HepG2 (cell line): ENCODE data around the gene PLEKHH3. TPM values are rescaled to one million over a fixed set of nuclear protein-coding genes. Genes with fewer than 3 reads are reported as not detected.

ENCODE experiments used
- ARNT ChIP-seq: fragments of 450-650 bp; IDR thresholded peaks from 2 replicates; pipeline ENCODE4 v1.6.1; 2017
- CREM ChIP-seq, 2 experiments: sonication (generic) in 1 of 2; formaldehyde crosslinking in 1 of 2; IDR thresholded peaks; 2 replicates each; pipeline versions ENCODE4 v1.4.0 to v1.6.1; 2016 to 2020; ENCODE audit warnings: antibody characterized with exemption in 1 of 2, mild to moderate bottlenecking in 1 of 2, missing genetic modification reagents in 1 of 2
- GABPA ChIP-seq, 2 experiments: IDR thresholded peaks; 2 replicates each; pipeline ENCODE4 v1.6.1; 2011 to 2016; ENCODE audit warnings: low read depth in 2 of 2, low read length in 1 of 2, missing biosample characterization in 1 of 2, missing genetic modification characterization in 1 of 2
- GATAD1 ChIP-seq: IDR thresholded peaks from 2 replicates; pipeline ENCODE4 v1.6.1; 2016; ENCODE audit warnings: missing genetic modification reagents, missing compliant biosample characterization
- MAZ ChIP-seq, 2 experiments: sonication (generic) in 1 of 2; formaldehyde crosslinking in 1 of 2; IDR thresholded peaks; 2 replicates each; pipeline versions ENCODE4 v1.5.0 to v1.6.1; 2012 to 2020; ENCODE audit warnings: low read depth in 2 of 2, mild to moderate bottlenecking in 2 of 2, borderline replicate concordance in 1 of 2, improper control_type of control experiment in 1 of 2, low read length in 1 of 2, missing genetic modification reagents in 1 of 2, moderate library complexity in 1 of 2
- MEIS2 ChIP-seq: sonication (generic); formaldehyde crosslinking; IDR thresholded peaks from 2 replicates; pipeline ENCODE4 v1.9.0; 2021; ENCODE audit warnings: mild to moderate bottlenecking, missing genetic modification reagents
- MXD4 ChIP-seq: IDR thresholded peaks from 2 replicates; pipeline ENCODE4 v1.6.1; 2016; ENCODE audit warnings: mild to moderate bottlenecking, missing biosample characterization, missing genetic modification reagents
- PHF21A ChIP-seq: sonication (generic); formaldehyde crosslinking; IDR thresholded peaks from 2 replicates; pipeline ENCODE4 v1.5.0; 2020; ENCODE audit warnings: mild to moderate bottlenecking, missing genetic modification reagents
- ZNF12 ChIP-seq: sonication (generic); formaldehyde crosslinking; IDR thresholded peaks from 2 replicates; pipeline ENCODE4 v1.5.0; 2020; ENCODE audit warnings: missing genetic modification reagents
- ZNF337 ChIP-seq: sonication (generic); formaldehyde crosslinking; IDR thresholded peaks from 2 replicates; pipeline ENCODE4 v1.5.1; 2020; ENCODE audit warnings: missing genetic modification reagents, low read depth, mild to moderate bottlenecking, borderline replicate concordance
- ZNF510 ChIP-seq: sonication (generic); formaldehyde crosslinking; IDR thresholded peaks from 2 replicates; pipeline ENCODE4 v1.4.0; 2020; ENCODE audit warnings: low read depth, mild to moderate bottlenecking, missing genetic modification reagents
- ZNF672 ChIP-seq: sonication (generic); formaldehyde crosslinking; IDR thresholded peaks from 2 replicates; pipeline ENCODE4 v1.8.1; 2022; ENCODE audit warnings: missing genetic modification reagents
- ZNF713 ChIP-seq: sonication (generic); formaldehyde crosslinking; IDR thresholded peaks from 2 replicates; pipeline ENCODE4 v1.4.0; 2020; ENCODE audit warnings: mild to moderate bottlenecking, missing genetic modification reagents
- ZSCAN25 ChIP-seq: sonication (generic); formaldehyde crosslinking; IDR thresholded peaks from 2 replicates; pipeline ENCODE4 v1.8.0; 2022; ENCODE audit warnings: mild to moderate bottlenecking, missing genetic modification reagents
- polyA plus RNA-seq, 8 experiments: library from polyadenylated mRNA; depleted of rRNA in 3 of 8; stranded (reverse) in 7 of 8; unstranded in 1 of 8; fragments of >200 nt; fragmentation: Illumina TruSeq in 4 of 8; extraction: Trizol in 4 of 8; gene quantifications; 2 replicates each; pipeline versions ENCODE4 v1.2.1 to v1.2.3, GENCODE V29; 2011 to 2016; ENCODE audit warnings: low read depth in 4 of 8, missing spikeins in 1 of 8, mixed read lengths in 1 of 8; ENCODE audit not compliant: insufficient read depth in 1 of 8
- total RNA-seq, 5 experiments: library from RNA; depleted of rRNA; stranded (reverse); fragments of >200 nt; fragmentation: Illumina TruSeq; extraction: Trizol; gene quantifications; 2 replicates each; pipeline ENCODE4 v1.2.3, GENCODE V29; 2016; ENCODE audit warnings: low read depth in 1 of 5
- TF ChIP-seq, protein P1 (sequence below): sonication (generic); formaldehyde crosslinking; IDR thresholded peaks from 2 replicates; pipeline ENCODE4 v1.4.0; 2020; ENCODE audit warnings: missing genetic modification reagents
- TF ChIP-seq, protein P2 (sequence below): sonication (generic); formaldehyde crosslinking; IDR thresholded peaks from 2 replicates; pipeline ENCODE4 v1.4.0; 2020; ENCODE audit warnings: mild to moderate bottlenecking, missing genetic modification reagents
- TF ChIP-seq, protein P3 (sequence below): sonication (generic); formaldehyde crosslinking; IDR thresholded peaks from 2 replicates; pipeline ENCODE4 v1.4.0; 2020; ENCODE audit warnings: missing genetic modification reagents
- TF ChIP-seq, protein P4 (sequence below): sonication (generic); formaldehyde crosslinking; IDR thresholded peaks from 2 replicates; pipeline ENCODE4 v1.8.1; 2023; ENCODE audit warnings: mild to moderate bottlenecking, inconsistent platforms, moderate library complexity, missing genetic modification reagents, borderline replicate concordance
- TF ChIP-seq, protein P5 (sequence below): IDR thresholded peaks from 2 replicates; pipeline ENCODE4 v1.6.1; 2016; ENCODE audit warnings: missing compliant biosample characterization, missing genetic modification reagents, borderline replicate concordance

The PLEKHH3 gene
- total and polyA plus RNA-seq, 2 of the 13 experiments (the other 11 are each of a cell fraction or from before 2014, with no cell fraction given): 6.0 to 19.9 TPM

DNA sequence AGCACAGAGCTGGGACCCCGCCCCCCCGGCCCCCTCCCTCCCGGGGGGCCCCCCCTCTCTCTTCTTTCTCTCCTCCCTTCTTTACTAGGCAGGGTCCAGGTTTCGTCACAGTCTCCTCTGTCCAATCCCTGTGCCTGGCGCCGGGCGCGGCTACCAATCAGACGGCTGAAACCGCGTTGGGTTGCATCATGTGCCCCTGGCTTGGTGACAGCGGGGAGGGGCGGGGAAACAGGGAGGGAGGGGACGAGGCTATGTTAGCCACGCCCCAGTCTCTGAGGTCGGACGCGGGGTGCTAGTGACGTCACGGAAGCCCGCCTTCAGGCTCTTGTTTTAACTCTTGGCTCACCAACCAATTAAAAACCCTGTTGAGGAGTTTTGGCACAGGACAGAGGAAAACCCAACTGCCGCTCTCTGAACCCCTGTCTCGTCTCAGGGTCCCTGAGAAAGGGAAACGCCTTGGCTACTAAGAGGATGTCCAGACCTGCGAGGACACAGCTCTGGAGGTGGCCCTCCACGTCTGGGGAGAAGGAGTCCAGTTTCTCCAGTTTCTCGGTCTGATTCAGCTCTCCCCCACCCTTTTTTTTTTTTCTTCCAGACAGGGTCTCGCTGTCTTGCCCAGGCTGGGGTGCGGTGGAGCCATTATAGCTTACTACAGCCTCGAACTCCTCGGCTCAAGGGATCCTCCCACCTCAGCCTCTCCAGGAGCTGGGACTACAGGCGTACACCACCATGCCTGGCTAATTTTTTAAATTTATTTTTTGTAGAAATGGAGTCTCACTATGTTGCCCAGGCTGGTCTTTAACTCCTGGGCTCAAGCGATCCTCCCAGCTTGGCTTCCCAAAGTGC, 441 bp upstream of the PLEKHH3 start (continued):
- TF ChIP-seq ZSCAN25 (CRISPR knock-in tag): no peak
- 0 out of 2 replicates have a peak, but pooled peaks have one; percentile 4 for TF ChIP-seq MEIS2 (CRISPR knock-in tag)
- no peak for TF ChIP-seq ZNF713 (CRISPR knock-in tag)
- TF ChIP-seq ZNF337 (CRISPR knock-in tag): no peak
- TF ChIP-seq ZNF12 (CRISPR knock-in tag): no peak
- peak; percentile 88 for TF ChIP-seq MAZ (IDR thresholded peaks at IDR 0.05; ENCODE audit: borderline replicate concordance, low read depth, low read length)
- TF ChIP-seq MAZ (CRISPR knock-in tag; IDR thresholded peaks at IDR 0.05; ENCODE audit: low read depth): peak; percentile 86; the same call in 1 of the 2 replicates
- TF ChIP-seq, protein P1, sequence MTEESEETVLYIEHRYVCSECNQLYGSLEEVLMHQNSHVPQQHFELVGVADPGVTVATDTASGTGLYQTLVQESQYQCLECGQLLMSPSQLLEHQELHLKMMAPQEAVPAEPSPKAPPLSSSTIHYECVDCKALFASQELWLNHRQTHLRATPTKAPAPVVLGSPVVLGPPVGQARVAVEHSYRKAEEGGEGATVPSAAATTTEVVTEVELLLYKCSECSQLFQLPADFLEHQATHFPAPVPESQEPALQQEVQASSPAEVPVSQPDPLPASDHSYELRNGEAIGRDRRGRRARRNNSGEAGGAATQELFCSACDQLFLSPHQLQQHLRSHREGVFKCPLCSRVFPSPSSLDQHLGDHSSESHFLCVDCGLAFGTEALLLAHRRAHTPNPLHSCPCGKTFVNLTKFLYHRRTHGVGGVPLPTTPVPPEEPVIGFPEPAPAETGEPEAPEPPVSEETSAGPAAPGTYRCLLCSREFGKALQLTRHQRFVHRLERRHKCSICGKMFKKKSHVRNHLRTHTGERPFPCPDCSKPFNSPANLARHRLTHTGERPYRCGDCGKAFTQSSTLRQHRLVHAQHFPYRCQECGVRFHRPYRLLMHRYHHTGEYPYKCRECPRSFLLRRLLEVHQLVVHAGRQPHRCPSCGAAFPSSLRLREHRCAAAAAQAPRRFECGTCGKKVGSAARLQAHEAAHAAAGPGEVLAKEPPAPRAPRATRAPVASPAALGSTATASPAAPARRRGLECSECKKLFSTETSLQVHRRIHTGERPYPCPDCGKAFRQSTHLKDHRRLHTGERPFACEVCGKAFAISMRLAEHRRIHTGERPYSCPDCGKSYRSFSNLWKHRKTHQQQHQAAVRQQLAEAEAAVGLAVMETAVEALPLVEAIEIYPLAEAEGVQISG: no peak
- TF ChIP-seq, protein P2, sequence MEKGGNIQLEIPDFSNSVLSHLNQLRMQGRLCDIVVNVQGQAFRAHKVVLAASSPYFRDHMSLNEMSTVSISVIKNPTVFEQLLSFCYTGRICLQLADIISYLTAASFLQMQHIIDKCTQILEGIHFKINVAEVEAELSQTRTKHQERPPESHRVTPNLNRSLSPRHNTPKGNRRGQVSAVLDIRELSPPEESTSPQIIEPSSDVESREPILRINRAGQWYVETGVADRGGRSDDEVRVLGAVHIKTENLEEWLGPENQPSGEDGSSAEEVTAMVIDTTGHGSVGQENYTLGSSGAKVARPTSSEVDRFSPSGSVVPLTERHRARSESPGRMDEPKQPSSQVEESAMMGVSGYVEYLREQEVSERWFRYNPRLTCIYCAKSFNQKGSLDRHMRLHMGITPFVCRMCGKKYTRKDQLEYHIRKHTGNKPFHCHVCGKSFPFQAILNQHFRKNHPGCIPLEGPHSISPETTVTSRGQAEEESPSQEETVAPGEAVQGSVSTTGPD: no peak
- peak; percentile 57 for TF ChIP-seq GATAD1 (CRISPR knock-in tag)
- TF ChIP-seq, protein P3, sequence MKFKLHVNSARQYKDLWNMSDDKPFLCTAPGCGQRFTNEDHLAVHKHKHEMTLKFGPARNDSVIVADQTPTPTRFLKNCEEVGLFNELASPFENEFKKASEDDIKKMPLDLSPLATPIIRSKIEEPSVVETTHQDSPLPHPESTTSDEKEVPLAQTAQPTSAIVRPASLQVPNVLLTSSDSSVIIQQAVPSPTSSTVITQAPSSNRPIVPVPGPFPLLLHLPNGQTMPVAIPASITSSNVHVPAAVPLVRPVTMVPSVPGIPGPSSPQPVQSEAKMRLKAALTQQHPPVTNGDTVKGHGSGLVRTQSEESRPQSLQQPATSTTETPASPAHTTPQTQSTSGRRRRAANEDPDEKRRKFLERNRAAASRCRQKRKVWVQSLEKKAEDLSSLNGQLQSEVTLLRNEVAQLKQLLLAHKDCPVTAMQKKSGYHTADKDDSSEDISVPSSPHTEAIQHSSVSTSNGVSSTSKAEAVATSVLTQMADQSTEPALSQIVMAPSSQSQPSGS (CRISPR knock-in tag): peak; percentile 77; the same call in 1 of the 2 replicates
- TF ChIP-seq PHF21A: 0 out of 2 replicates have a peak, but pooled peaks have one; percentile 22
- peak; percentile 95 for TF ChIP-seq CREM (IDR thresholded peaks at IDR 0.05)
- TF ChIP-seq CREM (CRISPR knock-in tag; IDR thresholded peaks at IDR 0.05): no peak; the same call in 1 of the 2 replicates
- TF ChIP-seq ZNF672 (CRISPR knock-in tag): no peak
- no peak for TF ChIP-seq ZNF510 (CRISPR knock-in tag)
- TF ChIP-seq GABPA (IDR thresholded peaks at IDR 0.05; ENCODE audit: low read depth, low read length): no peak
- 0 out of 2 replicates have a peak, but pooled peaks have one; percentile 6 for TF ChIP-seq GABPA (CRISPR knock-in tag; IDR thresholded peaks at IDR 0.05; ENCODE audit: low read depth)
- no peak for TF ChIP-seq ARNT
- TF ChIP-seq, protein P4, sequence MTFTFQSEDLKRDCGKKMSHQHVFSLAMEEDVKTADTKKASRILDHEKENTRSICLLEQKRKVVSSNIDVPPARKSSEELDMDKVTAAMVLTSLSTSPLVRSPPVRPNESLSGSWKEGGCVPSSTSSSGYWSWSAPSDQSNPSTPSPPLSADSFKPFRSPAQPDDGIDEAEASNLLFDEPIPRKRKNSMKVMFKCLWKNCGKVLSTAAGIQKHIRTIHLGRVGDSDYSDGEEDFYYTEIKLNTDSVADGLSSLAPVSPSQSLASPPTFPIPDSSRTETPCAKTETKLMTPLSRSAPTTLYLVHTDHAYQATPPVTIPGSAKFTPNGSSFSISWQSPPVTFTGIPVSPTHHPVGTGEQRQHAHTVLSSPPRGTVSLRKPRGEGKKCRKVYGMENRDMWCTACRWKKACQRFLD (CRISPR knock-in tag): 0 out of 2 replicates have a peak, but pooled peaks have one; percentile 63
- TF ChIP-seq, protein P5, sequence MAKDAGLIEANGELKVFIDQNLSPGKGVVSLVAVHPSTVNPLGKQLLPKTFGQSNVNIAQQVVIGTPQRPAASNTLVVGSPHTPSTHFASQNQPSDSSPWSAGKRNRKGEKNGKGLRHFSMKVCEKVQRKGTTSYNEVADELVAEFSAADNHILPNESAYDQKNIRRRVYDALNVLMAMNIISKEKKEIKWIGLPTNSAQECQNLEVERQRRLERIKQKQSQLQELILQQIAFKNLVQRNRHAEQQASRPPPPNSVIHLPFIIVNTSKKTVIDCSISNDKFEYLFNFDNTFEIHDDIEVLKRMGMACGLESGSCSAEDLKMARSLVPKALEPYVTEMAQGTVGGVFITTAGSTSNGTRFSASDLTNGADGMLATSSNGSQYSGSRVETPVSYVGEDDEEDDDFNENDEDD (CRISPR knock-in tag): peak; percentile 89
- TF ChIP-seq MXD4: no peak
